Endothelial cell of umbilical vein (primary cell): Measurements from ENCODE around the gene FBXL13. TPM values are rescaled to one million over a fixed set of nuclear protein-coding genes. Genes with fewer than 3 reads are reported as not detected.

Experiments
- BruUV-seq: library from RNA; stranded (reverse); fragments of 400-500 nt; replicated peaks from 2 replicates; lab custom pipeline; 2021; lab: Mats Ljungman, UMichigan
- CTCF ChIA-PET: fragments of 300-600, 350-600 bp; sonication (Branson Sonifier 250); formaldehyde crosslinking; loops from one replicate; lab custom pipeline; 2021; ENCODE audit warnings: antibody characterized with exemption, inconsistent platforms; lab: Charles Lee
- POLR2A ChIA-PET: fragments of 300-600, 350-600 bp; sonication (Branson Sonifier 250); formaldehyde crosslinking; loops from one replicate; lab custom pipeline; 2021; ENCODE audit warnings: antibody characterized with exemption, inconsistent platforms; lab: Charles Lee
- DNase-seq: peaks from one replicate; pipeline ENCODE4 v3.0.0-alpha.2; 2011; ENCODE audit warnings: low read depth, low spot score
- FAIRE-seq: peaks from 2 replicates; lab custom pipeline; 2011; peaks lifted over from hg19 to GRCh38; lab: Jason Lieb, UNC
- H2AFZ ChIP-seq: 2 replicates; pipeline ENCODE4 v1.6.0; 2012; ENCODE audit warnings: low read depth, low read length, control low read depth, inconsistent platforms
- H3K27ac ChIP-seq: 2 replicates; pipeline ENCODE4 v1.5.1; 2011; ENCODE audit warnings: low read depth, mild to moderate bottlenecking, control low read depth, low read length, moderate library complexity; ENCODE audit not compliant: insufficient read depth
- H3K27me3 ChIP-seq, 2 experiments: 2 replicates each; pipeline versions ENCODE4 v1.6.0 to v1.6.1; 2011; ENCODE audit warnings: low read length in 2 of 2, mixed read lengths in 1 of 2; ENCODE audit not compliant: control insufficient read depth in 2 of 2, insufficient read depth in 2 of 2
- H3K36me3 ChIP-seq, 2 experiments: 2 replicates in 1 of 2; 3 replicates in 1 of 2; pipeline ENCODE4 v1.5.1; 2011; ENCODE audit warnings: low read length in 2 of 2, mild to moderate bottlenecking in 1 of 2, moderate library complexity in 1 of 2; ENCODE audit not compliant: control insufficient read depth in 2 of 2, insufficient read depth in 2 of 2; ENCODE audit errors: extremely low read depth in 1 of 2
- H3K4me1 ChIP-seq: 3 replicates; pipeline ENCODE4 v1.5.1; 2011; ENCODE audit warnings: mild to moderate bottlenecking, low read length; ENCODE audit not compliant: control insufficient read depth, insufficient read depth; ENCODE audit errors: extremely low read depth
- H3K4me2 ChIP-seq: 2 replicates; pipeline ENCODE4 v1.6.1; 2011; ENCODE audit warnings: low read length, control low read depth, mixed read lengths; ENCODE audit not compliant: insufficient read depth
- H3K4me3 ChIP-seq, 3 experiments: fragments of 200-600 bp in 1 of 3; sonication (generic), shearing (Covaris generic) in 1 of 3; replicated peaks in 1 of 3; 2 replicates each; pipeline ENCODE4 v1.5.1; 2011 to 2016; ENCODE audit warnings: control low read depth in 3 of 3, low read length in 3 of 3, mild to moderate bottlenecking in 2 of 3, inconsistent platforms in 1 of 3, low read depth in 1 of 3, moderate library complexity in 1 of 3; ENCODE audit not compliant: insufficient read depth in 1 of 3
- H3K79me2 ChIP-seq: 2 replicates; pipeline ENCODE4 v1.6.0; 2012; ENCODE audit warnings: low read length, inconsistent platforms; ENCODE audit not compliant: control insufficient read depth, insufficient read depth
- H3K9ac ChIP-seq: replicated peaks from 2 replicates; pipeline ENCODE3; 2011; ENCODE audit warnings: low read length, control low read depth; ENCODE audit not compliant: insufficient read depth; ENCODE audit errors: extremely low read depth
- H3K9me1 ChIP-seq: replicated peaks from 3 replicates; pipeline ENCODE4 v1.6.0; 2011; ENCODE audit warnings: mild to moderate bottlenecking, low read length; ENCODE audit not compliant: control insufficient read depth, insufficient read depth; ENCODE audit errors: extremely low read depth
- H3K9me3 ChIP-seq: replicated peaks from 2 replicates; pipeline ENCODE4 v1.5.1; 2012; ENCODE audit warnings: low read length, inconsistent platforms; ENCODE audit not compliant: control insufficient read depth, insufficient read depth
- H4K20me1 ChIP-seq: replicated peaks from 2 replicates; pipeline ENCODE3; 2011; ENCODE audit warnings: mild to moderate bottlenecking, low read length; ENCODE audit not compliant: control insufficient read depth, insufficient read depth; ENCODE audit errors: extremely low read depth
- EZH2 ChIP-seq: IDR thresholded peaks from 2 replicates; pipeline ENCODE4 v1.6.1; 2012; ENCODE audit warnings: borderline replicate concordance, low read depth, mild to moderate bottlenecking, moderate library complexity, low read length, inconsistent platforms; ENCODE audit not compliant: severe bottlenecking
- FOS ChIP-seq: IDR thresholded peaks from 2 replicates; pipeline ENCODE4 v1.6.1; 2011; ENCODE audit warnings: mild to moderate bottlenecking, low read length, moderate library complexity, borderline replicate concordance; ENCODE audit not compliant: insufficient read depth
- GATA2 ChIP-seq: IDR thresholded peaks from 2 replicates; pipeline ENCODE4 v1.7.0; 2011; ENCODE audit warnings: low read depth, mild to moderate bottlenecking, moderate library complexity, mixed read lengths, low read length; ENCODE audit not compliant: insufficient read length, insufficient read depth
- JUN ChIP-seq: IDR thresholded peaks from 2 replicates; pipeline ENCODE4 v1.6.1; 2011; ENCODE audit warnings: borderline replicate concordance, low read depth; ENCODE audit not compliant: insufficient read length, insufficient read depth
- MYC ChIP-seq: IDR thresholded peaks from one replicate; pipeline ENCODE4 v1.6.1; 2011; ENCODE audit warnings: mild to moderate bottlenecking, low read depth, low read length
- POLR2A ChIP-seq: IDR thresholded peaks from 2 replicates; pipeline ENCODE4 v1.6.1; 2012; ENCODE audit warnings: low read depth, mild to moderate bottlenecking, control low read depth, low read length
- POLR2AphosphoS5 ChIP-seq: IDR thresholded peaks from 2 replicates; pipeline ENCODE4 v1.6.1; 2012; ENCODE audit warnings: low read depth, mild to moderate bottlenecking, control low read depth, low read length, moderate library complexity; ENCODE audit not compliant: insufficient read depth
- dilution Hi-C: fragments of 300-500 bp; cut with MboI; formaldehyde crosslinking; loops from one replicate; pipeline ENCODE4 v1.15.0; 2019; ENCODE audit warnings: low sequenced_read_pairs; ENCODE audit not compliant: extremely low pct_ligation_motif_present
- intact Hi-C: fragments of 100-400 bp; cut with micrococcal nuclease; formaldehyde crosslinking; loops from one replicate; pipeline ENCODE4 v1.10.0; 2022
- polyA plus RNA-seq, 4 experiments: library from polyadenylated mRNA; depleted of rRNA in 3 of 4; stranded (reverse) in 3 of 4; unstranded in 1 of 4; fragments of >200 nt; gene quantifications; 2 replicates each; pipeline versions ENCODE4 v1.2.1 to v1.2.3, GENCODE V29; 2011 to 2012; ENCODE audit warnings: missing spikeins in 1 of 4
- total RNA-seq: library from RNA; stranded (reverse); gene quantifications from 2 replicates; pipeline ENCODE4 v1.2.3, GENCODE V29; 2021
- TF ChIP-seq, protein P1 (sequence below), 2 donors: IDR thresholded peaks; 1 replicate in 1 of 2; 2 replicates in 1 of 2; pipeline ENCODE4 v1.5.1; 2011; ENCODE audit warnings: low read length in 2 of 2, mild to moderate bottlenecking in 2 of 2, moderate library complexity in 2 of 2, control low read depth in 1 of 2, inconsistent platforms in 1 of 2, low read depth in 1 of 2; ENCODE audit not compliant: insufficient read depth in 1 of 2; ENCODE audit errors: extremely low read depth in 1 of 2
- TF ChIP-seq, protein P2 (sequence below): IDR thresholded peaks from 2 replicates; pipeline ENCODE4 v1.6.1; 2011; ENCODE audit not compliant: insufficient read depth, insufficient read length

Gene FBXL13
- total and polyA plus RNA-seq, 2 donors (not counting 3 experiments of a cell fraction or from before 2014, with no cell fraction given), result 3.9 to 4.6 TPM

DNA sequence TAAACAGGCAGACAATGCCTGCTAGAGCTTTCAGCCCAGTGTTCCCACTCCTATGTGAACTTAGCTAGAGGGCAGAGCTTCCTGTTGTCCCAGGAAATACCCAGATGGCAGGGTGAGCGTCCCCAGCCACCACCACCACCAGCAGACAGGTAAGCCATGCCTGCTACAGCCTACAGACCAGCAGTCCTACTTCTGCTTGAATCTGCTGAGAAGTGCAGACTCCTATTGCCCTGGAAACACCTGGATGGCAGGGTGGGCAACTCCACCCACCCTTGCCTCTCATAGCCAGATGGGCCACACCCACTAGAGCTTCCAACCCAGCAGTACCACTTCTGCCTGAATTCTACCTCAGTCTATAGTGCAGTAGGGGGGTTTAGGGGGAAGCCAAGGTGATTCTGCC, 64.4 kb downstream of the FBXL13 start:
- dilution Hi-C loops, result no loop called here

More for the DNA sequence above, 64.4 kb downstream of the FBXL13 start:
- H2AFZ ChIP-seq, result no peak overlapping the region
- H3K79me2 ChIP-seq, result no peaks in the 10 kb centered on the region
- intact Hi-C loops, result no loop called here
- ChIA-PET POLR2A (no interaction called here), CTCF (interaction anchor here (1.8 kb wide), 1 partner anchor 52 kb away, joined by 9 read pairs; no protein-coding TSS in a partner anchor)
- no peak for DNase-seq
- H4K20me1 ChIP-seq, result no peaks in the 10 kb centered on the region
- no TSS peak for BruUV-seq
- no peak overlapping the region for H3K9ac ChIP-seq
- H3K9me3 ChIP-seq, result no peaks in the 10 kb centered on the region
- no peak overlapping the region for H3K27ac ChIP-seq
- peaks cover 6% of the 10 kb centered on the region for H3K4me1 ChIP-seq
- H3K9me1 ChIP-seq, result no peaks in the 10 kb centered on the region
- no peak overlapping the region for H3K4me2 ChIP-seq
- no peak for FAIRE-seq
- no peak overlapping the region for H3K4me3 ChIP-seq
- TF ChIP-seq JUN (no peak), MYC (no peak), POLR2A (no peak), POLR2AphosphoS5 (no peak), EZH2 (no peak), GATA2 (no peak), FOS (no peak)
- TF ChIP-seq, protein P1, sequence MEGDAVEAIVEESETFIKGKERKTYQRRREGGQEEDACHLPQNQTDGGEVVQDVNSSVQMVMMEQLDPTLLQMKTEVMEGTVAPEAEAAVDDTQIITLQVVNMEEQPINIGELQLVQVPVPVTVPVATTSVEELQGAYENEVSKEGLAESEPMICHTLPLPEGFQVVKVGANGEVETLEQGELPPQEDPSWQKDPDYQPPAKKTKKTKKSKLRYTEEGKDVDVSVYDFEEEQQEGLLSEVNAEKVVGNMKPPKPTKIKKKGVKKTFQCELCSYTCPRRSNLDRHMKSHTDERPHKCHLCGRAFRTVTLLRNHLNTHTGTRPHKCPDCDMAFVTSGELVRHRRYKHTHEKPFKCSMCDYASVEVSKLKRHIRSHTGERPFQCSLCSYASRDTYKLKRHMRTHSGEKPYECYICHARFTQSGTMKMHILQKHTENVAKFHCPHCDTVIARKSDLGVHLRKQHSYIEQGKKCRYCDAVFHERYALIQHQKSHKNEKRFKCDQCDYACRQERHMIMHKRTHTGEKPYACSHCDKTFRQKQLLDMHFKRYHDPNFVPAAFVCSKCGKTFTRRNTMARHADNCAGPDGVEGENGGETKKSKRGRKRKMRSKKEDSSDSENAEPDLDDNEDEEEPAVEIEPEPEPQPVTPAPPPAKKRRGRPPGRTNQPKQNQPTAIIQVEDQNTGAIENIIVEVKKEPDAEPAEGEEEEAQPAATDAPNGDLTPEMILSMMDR (IDR thresholded peaks at IDR 0.05; ENCODE audit: extremely low read depth in 1 of 2, insufficient read depth in 1 of 2, low read depth in 1 of 2, low read length in 2 of 2), result no peak
- TF ChIP-seq, protein P2, sequence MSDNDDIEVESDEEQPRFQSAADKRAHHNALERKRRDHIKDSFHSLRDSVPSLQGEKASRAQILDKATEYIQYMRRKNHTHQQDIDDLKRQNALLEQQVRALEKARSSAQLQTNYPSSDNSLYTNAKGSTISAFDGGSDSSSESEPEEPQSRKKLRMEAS, result no peak
- no peaks in the 10 kb centered on the region for H3K36me3 ChIP-seq
- H3K27me3 ChIP-seq, result no peaks in the 10 kb centered on the region
